AG09319 (cell line): ENCODE measurements around the gene TRAFD1.
"Not testable (repeated sequence)": the region's sequence is repeated elsewhere in the genome, so short reads cannot be mapped to it uniquely, and the experiment has no call there.

Source experiments
- DNase-seq: peaks from one replicate; pipeline ENCODE4 v3.0.0-alpha.2; 2010; ENCODE audit warnings: low read depth; ENCODE audit errors: extremely low read depth
- CTCF ChIP-seq: IDR thresholded peaks from 2 replicates; pipeline ENCODE4 v1.5.1; 2011; ENCODE audit warnings: low read depth, mild to moderate bottlenecking, inconsistent platforms, low read length, moderate library complexity

Gene TRAFD1

GRCh38 chr12:112125250-112125999 lies at the start of gene TRAFD1:
TSS of gene TRAFD1 (plus strand) at chr12:112125560. CDS start at chr12:112130523, 4,963 bp downstream.
- no peak for TF ChIP-seq CTCF
- DNase-seq = peak; percentile 91

- no peak for TF ChIP-seq CTCF
- no peak for DNase-seq
Observed at GRCh38 chr12:112087055-112087850, 38.1 kb upstream of the TRAFD1 start.

GRCh38 chr12:112087851-112088250 lies 37.5 kb upstream of the TRAFD1 start:
- no peak for DNase-seq
- no peak for TF ChIP-seq CTCF

GRCh38 chr12:112091563-112091962 lies 33.8 kb upstream of the TRAFD1 start:
- TF ChIP-seq CTCF = no peak
- DNase-seq = no peak

- TF ChIP-seq CTCF = no peak
- no peak for DNase-seq
Observed at GRCh38 chr12:112096070-112096469, 29.3 kb upstream of the TRAFD1 start.

GRCh38 chr12:112096667-112097066 lies 28.7 kb upstream of the TRAFD1 start:
- TF ChIP-seq CTCF = no peak
- DNase-seq = no peak

GRCh38 chr12:112097641-112098040 lies 27.7 kb upstream of the TRAFD1 start:
- no peak for TF ChIP-seq CTCF
- DNase-seq = no peak

- not testable (repeated sequence) for DNase-seq
Observed at GRCh38 chr12:112100500-112100899, 24.9 kb upstream of the TRAFD1 start.
